ENCODE measurements around the gene ARHGAP15. TPM values are rescaled to one million over a fixed set of nuclear protein-coding genes. Genes with fewer than 3 reads are reported as not detected.
A peak's percentile ranks its signal among the peaks of the same experiment; 100 is the strongest.

The ARHGAP15 gene
- total RNA-seq, 2 donors from 2014 or later: 277 to 309 TPM

- Mint-ChIP-seq H3K27me3 (no peaks in the 10 kb centered on the region), H3K4me3 (peak overlapping the region; percentile 61), H3K4me1 (peaks cover 65% of the 10 kb centered on the region), H3K36me3 (ENCODE audit: low read depth) (peaks cover 5% of the 10 kb centered on the region), H3K27ac (peak overlapping the region; percentile 94)
- H3K9me3 ChIP-seq (ENCODE audit: control insufficient read depth, low read length, poor library complexity, severe bottlenecking): no peaks in the 10 kb centered on the region
- DNase-seq (no peak), ATAC-seq (peak; percentile 62)
Measured at GRCh38 chr2:143150287-143150686, 21.1 kb downstream of the ARHGAP15 start.

- peaks cover 66% of the 10 kb centered on the region for H3K4me1 Mint-ChIP-seq
- no peaks in the 10 kb centered on the region for H3K27me3 Mint-ChIP-seq
- ATAC-seq: no peak
Measured at GRCh38 chr2:143151111-143151752, 22.0 kb downstream of the ARHGAP15 start.

GRCh38 chr2:143152219-143152618 lies 23.0 kb downstream of the ARHGAP15 start:
- no peak for DNase-seq
- ATAC-seq: no peak
- peak overlapping the region; percentile 94 for H3K27ac Mint-ChIP-seq
- H3K4me3 Mint-ChIP-seq: peak overlapping the region; percentile 60
- no peaks in the 10 kb centered on the region for H3K9me3 ChIP-seq (ENCODE audit: control insufficient read depth, low read length, poor library complexity, severe bottlenecking)
- H3K36me3 Mint-ChIP-seq (ENCODE audit: low read depth): peaks cover 7% of the 10 kb centered on the region
- no peaks in the 10 kb centered on the region for H3K27me3 Mint-ChIP-seq
- peaks cover 59% of the 10 kb centered on the region for H3K4me1 Mint-ChIP-seq

More at GRCh38 chr2:143151111-143151752, 22.0 kb downstream of the ARHGAP15 start:
- peaks cover 6% of the 10 kb centered on the region for H3K36me3 Mint-ChIP-seq (ENCODE audit: low read depth)
- H3K9me3 ChIP-seq (ENCODE audit: control insufficient read depth, low read length, poor library complexity, severe bottlenecking): no peaks in the 10 kb centered on the region
- DNase-seq: no peak
- H3K4me3 Mint-ChIP-seq: peak overlapping the region; percentile 43
- H3K27ac Mint-ChIP-seq: peak overlapping the region; percentile 94

GRCh38 chr2:143152637-143153036 lies 23.4 kb downstream of the ARHGAP15 start:
- Mint-ChIP-seq H3K36me3 (ENCODE audit: low read depth) (peaks cover 7% of the 10 kb centered on the region), H3K4me1 (peaks cover 58% of the 10 kb centered on the region), H3K27me3 (no peaks in the 10 kb centered on the region), H3K4me3 (peak overlapping the region; percentile 60), H3K27ac (peak overlapping the region; percentile 94)
- no peak for DNase-seq
- no peaks in the 10 kb centered on the region for H3K9me3 ChIP-seq (ENCODE audit: control insufficient read depth, low read length, poor library complexity, severe bottlenecking)
- ATAC-seq: peak; percentile 29

- Mint-ChIP-seq H3K4me1 (peaks cover 57% of the 10 kb centered on the region), H3K27ac (peak overlapping the region; percentile 71), H3K4me3 (peak overlapping the region; percentile 21), H3K36me3 (ENCODE audit: low read depth) (peaks cover 4% of the 10 kb centered on the region), H3K27me3 (no peaks in the 10 kb centered on the region)
- H3K9me3 ChIP-seq (ENCODE audit: control insufficient read depth, low read length, poor library complexity, severe bottlenecking): no peaks in the 10 kb centered on the region
- DNase-seq: no peak
- ATAC-seq: no peak
Measured at GRCh38 chr2:143155661-143156060, 26.4 kb downstream of the ARHGAP15 start.

- Mint-ChIP-seq H3K27ac (peak overlapping the region; percentile 60), H3K27me3 (no peaks in the 10 kb centered on the region), H3K4me3 (no peak overlapping the region), H3K36me3 (ENCODE audit: low read depth) (peaks cover 7% of the 10 kb centered on the region), H3K4me1 (peaks cover 59% of the 10 kb centered on the region)
- DNase-seq (no peak), ATAC-seq (no peak)
- no peaks in the 10 kb centered on the region for H3K9me3 ChIP-seq (ENCODE audit: control insufficient read depth, low read length, poor library complexity, severe bottlenecking)
Measured at GRCh38 chr2:143157001-143157400, 27.8 kb downstream of the ARHGAP15 start.

- DNase-seq (no peak), ATAC-seq (no peak)
- peak overlapping the region; percentile 60 for H3K27ac Mint-ChIP-seq
- no peaks in the 10 kb centered on the region for H3K27me3 Mint-ChIP-seq
- H3K9me3 ChIP-seq (ENCODE audit: control insufficient read depth, low read length, poor library complexity, severe bottlenecking): no peaks in the 10 kb centered on the region
- peaks cover 59% of the 10 kb centered on the region for H3K4me1 Mint-ChIP-seq
- H3K36me3 Mint-ChIP-seq (ENCODE audit: low read depth): peaks cover 7% of the 10 kb centered on the region
- H3K4me3 Mint-ChIP-seq: no peak overlapping the region
Measured at GRCh38 chr2:143157418-143157817, 28.2 kb downstream of the ARHGAP15 start.

GRCh38 chr2:143158098-143158497 lies 28.9 kb downstream of the ARHGAP15 start:
- Mint-ChIP-seq H3K27ac (peak overlapping the region; percentile 60), H3K27me3 (no peaks in the 10 kb centered on the region), H3K36me3 (ENCODE audit: low read depth) (peaks cover 7% of the 10 kb centered on the region), H3K4me1 (peaks cover 53% of the 10 kb centered on the region), H3K4me3 (no peak overlapping the region)
- H3K9me3 ChIP-seq (ENCODE audit: control insufficient read depth, low read length, poor library complexity, severe bottlenecking): no peaks in the 10 kb centered on the region
- no peak for DNase-seq
- no peak for ATAC-seq

GRCh38 chr2:143158551-143159485 lies 29.6 kb downstream of the ARHGAP15 start:
- Mint-ChIP-seq H3K36me3 (ENCODE audit: low read depth) (peaks cover 7% of the 10 kb centered on the region), H3K27me3 (no peaks in the 10 kb centered on the region), H3K27ac (peak overlapping the region; percentile 60), H3K4me3 (peak overlapping the region; percentile 7), H3K4me1 (peaks cover 55% of the 10 kb centered on the region)
- no peaks in the 10 kb centered on the region for H3K9me3 ChIP-seq (ENCODE audit: control insufficient read depth, low read length, poor library complexity, severe bottlenecking)
- no peak for DNase-seq
- no peak for ATAC-seq

GRCh38 chr2:143159486-143159840 lies 30.2 kb downstream of the ARHGAP15 start:
- Mint-ChIP-seq H3K27ac (peak overlapping the region; percentile 83), H3K4me3 (peak overlapping the region; percentile 15), H3K36me3 (ENCODE audit: low read depth) (peaks cover 7% of the 10 kb centered on the region), H3K4me1 (peaks cover 53% of the 10 kb centered on the region), H3K27me3 (no peaks in the 10 kb centered on the region)
- no peaks in the 10 kb centered on the region for H3K9me3 ChIP-seq (ENCODE audit: control insufficient read depth, low read length, poor library complexity, severe bottlenecking)
- no peak for ATAC-seq
- no peak for DNase-seq

- no peaks in the 10 kb centered on the region for H3K9me3 ChIP-seq (ENCODE audit: control insufficient read depth, low read length, poor library complexity, severe bottlenecking)
- peaks cover 9% of the 10 kb centered on the region for H3K36me3 Mint-ChIP-seq (ENCODE audit: low read depth)
- H3K4me3 Mint-ChIP-seq: peak overlapping the region; percentile 43
- no peaks in the 10 kb centered on the region for H3K27me3 Mint-ChIP-seq
- peaks cover 49% of the 10 kb centered on the region for H3K4me1 Mint-ChIP-seq
- H3K27ac Mint-ChIP-seq: peak overlapping the region; percentile 83
- no peak for DNase-seq
- ATAC-seq: peak; percentile 46
Measured at GRCh38 chr2:143160732-143161707, 31.8 kb downstream of the ARHGAP15 start.

- no peaks in the 10 kb centered on the region for H3K9me3 ChIP-seq (ENCODE audit: control insufficient read depth, low read length, poor library complexity, severe bottlenecking)
- Mint-ChIP-seq H3K27me3 (no peaks in the 10 kb centered on the region), H3K27ac (peak overlapping the region; percentile 83), H3K4me3 (no peak overlapping the region), H3K4me1 (peaks cover 50% of the 10 kb centered on the region), H3K36me3 (ENCODE audit: low read depth) (peaks cover 6% of the 10 kb centered on the region)
- ATAC-seq: peak; percentile 97
- DNase-seq: peak; percentile 19 to 47 (median 37)
Measured at GRCh38 chr2:143162123-143162837, 33.1 kb downstream of the ARHGAP15 start.

All from T-helper 17 cell (primary cell).